Ascending aorta (tissue), 2 donors: ENCODE measurements around the gene CYP2S1. TPM values are rescaled to one million over a fixed set of nuclear protein-coding genes. Genes with fewer than 3 reads are reported as not detected.
"Not testable (repeated sequence)": the region's sequence is repeated elsewhere in the genome, so short reads cannot be mapped to it uniquely, and the experiment has no call there.

ENCODE experiments used
- DNase-seq, 2 donors: peaks; one replicate each; pipeline ENCODE4 v3.0.0-alpha.2; 2019; ENCODE audit warnings: low spot score in 2 of 2
- H3K27ac ChIP-seq, 2 donors: fragments of 200-600 bp; sonication (generic); one replicate each; pipeline ENCODE4 v1.5.1; 2016 to 2017; ENCODE audit warnings: mild to moderate bottlenecking in 1 of 2
- H3K27me3 ChIP-seq: fragments of 200-600 bp; sonication (generic); one replicate; pipeline ENCODE4 v1.5.1; 2017
- H3K36me3 ChIP-seq, 2 donors: fragments of 200-600 bp; sonication (generic); one replicate each; pipeline ENCODE4 v1.5.1; 2016
- H3K4me1 ChIP-seq, 2 donors: fragments of 200-600 bp; sonication (generic); one replicate each; pipeline ENCODE4 v1.5.1; 2016 to 2017; ENCODE audit warnings: mild to moderate bottlenecking in 1 of 2
- H3K4me3 ChIP-seq, 2 donors: fragments of 200-600 bp; sonication (generic); one replicate each; pipeline ENCODE4 v1.5.1; 2016 to 2017; ENCODE audit warnings: mild to moderate bottlenecking in 1 of 2
- H3K9me3 ChIP-seq, 2 donors: fragments of 200-600 bp; sonication (generic); one replicate each; pipeline ENCODE4 v1.5.1; 2016
- CTCF ChIP-seq, 3 experiments: fragments of 200-600 bp in 2 of 3; fragments of 450-650 bp in 1 of 3; sonication (generic) in 2 of 3; IDR thresholded peaks; one replicate each; pipeline ENCODE4 v1.5.1; 2016 to 2019; ENCODE audit warnings: antibody characterized with exemption in 3 of 3, mild to moderate bottlenecking in 1 of 3, moderate library complexity in 1 of 3
- intact Hi-C: fragments of 100-400 bp; cut with DNase I; formaldehyde crosslinking; loops from one replicate; pipeline ENCODE4 v1.15.1; 2023
- total RNA-seq: library from RNA; depleted of rRNA; stranded (reverse); fragments of >200 nt; gene quantifications from one replicate; pipeline ENCODE4 v1.1.0, GENCODE V29; 2016

Gene CYP2S1
- total RNA-seq, 1 donor from 2014 or later = not detected

- Histone ChIP-seq H3K27ac (peak overlapping the region; percentile 92 to 93), H3K36me3 (peaks cover 7 to 13% of the 10 kb centered on the region in 2 donors), H3K4me3 (peak overlapping the region; percentile 63 to 66), H3K4me1 (peaks cover 7 to 36% of the 10 kb centered on the region in 2 donors), H3K9me3 (no peaks in the 10 kb centered on the region), H3K27me3 (no peaks in the 10 kb centered on the region)
- TF ChIP-seq CTCF (IDR thresholded peaks at IDR 0.05) = no peak
- intact Hi-C loops = loop anchor here (1.0 to 2.0 kb wide), 2 partner anchors 37 to 511 kb away; no protein-coding TSS in a partner anchor
- DNase-seq = peak; percentile 81 to 97
Observed at GRCh38 chr19:41225238-41226052, 32.4 kb downstream of the CYP2S1 start.

- peak in 1 of 3 experiments; percentile 29 for TF ChIP-seq CTCF (IDR thresholded peaks at IDR 0.05)
- peak overlapping the region; percentile 63 to 66 for H3K4me3 ChIP-seq
- H3K9me3 ChIP-seq = no peaks in the 10 kb centered on the region
- peaks cover 10 to 12% of the 10 kb centered on the region in 2 donors for H3K36me3 ChIP-seq
- no peaks in the 10 kb centered on the region for H3K27me3 ChIP-seq
- H3K27ac ChIP-seq = peak overlapping the region; percentile 92 to 93
- intact Hi-C loops = loop anchor here (1.0 kb wide), 1 partner anchor 36 kb away; no protein-coding TSS in a partner anchor
- H3K4me1 ChIP-seq = peaks cover 7 to 32% of the 10 kb centered on the region in 2 donors
- DNase-seq = peak; percentile 37 to 92
Observed at GRCh38 chr19:41226053-41226873, 33.2 kb downstream of the CYP2S1 start.

- H3K27me3 ChIP-seq = no peaks in the 10 kb centered on the region
- no peak for TF ChIP-seq CTCF (IDR thresholded peaks at IDR 0.05)
- H3K9me3 ChIP-seq = no peaks in the 10 kb centered on the region
- peaks cover 8 to 12% of the 10 kb centered on the region in 2 donors for H3K36me3 ChIP-seq
- no peak for DNase-seq
- peak overlapping the region; percentile 92 to 93 for H3K27ac ChIP-seq
- peaks cover 7 to 30% of the 10 kb centered on the region in 2 donors for H3K4me1 ChIP-seq
- peak overlapping the region; percentile 63 to 66 for H3K4me3 ChIP-seq
- intact Hi-C loops = loop anchor here (1.0 kb wide), 1 partner anchor 35 kb away; no protein-coding TSS in a partner anchor
Observed at GRCh38 chr19:41226874-41227390, 33.9 kb downstream of the CYP2S1 start.

GRCh38 chr19:41228486-41228885, 35.5 kb downstream of the CYP2S1 start:
- no peaks in the 10 kb centered on the region for H3K27me3 ChIP-seq
- H3K4me3 ChIP-seq = no peak overlapping the region
- intact Hi-C loops = no loop called here
- peaks cover 7 to 22% of the 10 kb centered on the region in 2 donors for H3K4me1 ChIP-seq
- H3K27ac ChIP-seq = no peak overlapping the region
- H3K36me3 ChIP-seq = peaks cover 18 to 26% of the 10 kb centered on the region in 2 donors
- DNase-seq = no peak
- no peak for TF ChIP-seq CTCF (IDR thresholded peaks at IDR 0.05)
- H3K9me3 ChIP-seq = no peaks in the 10 kb centered on the region

GRCh38 chr19:41229338-41229737, 36.3 kb downstream of the CYP2S1 start:
- H3K27me3 ChIP-seq, intact Hi-C loops, DNase-seq, H3K9me3 ChIP-seq, H3K4me3 ChIP-seq: not testable (repeated sequence)
- H3K27ac ChIP-seq = peak overlapping the region; percentile 26 to 36
- H3K4me1 ChIP-seq = peaks cover 7 to 21% of the 10 kb centered on the region in 2 donors
- peaks cover 26 to 33% of the 10 kb centered on the region in 2 donors for H3K36me3 ChIP-seq
